Nucleus accumbens (tissue), 56 donors: ENCODE results near the gene SCART1.
"Not testable (repeated sequence)": the region's sequence is repeated elsewhere in the genome, so short reads cannot be mapped to it uniquely, and the experiment has no call there.

Experiments used
- DNase-seq, 56 donors: peaks; one replicate each; lab custom pipeline; 2025; lab: John Stamatoyannopoulos, UW

The SCART1 gene

GRCh38 chr10:133511408-133511807 lies 57.7 kb downstream of the SCART1 start:
- DNase-seq, result no peak

GRCh38 chr10:133511907-133512528 lies 58.3 kb downstream of the SCART1 start:
- DNase-seq, result no peak

GRCh38 chr10:133515471-133515870 lies 61.7 kb downstream of the SCART1 start:
- DNase-seq, result no peak

DNA sequence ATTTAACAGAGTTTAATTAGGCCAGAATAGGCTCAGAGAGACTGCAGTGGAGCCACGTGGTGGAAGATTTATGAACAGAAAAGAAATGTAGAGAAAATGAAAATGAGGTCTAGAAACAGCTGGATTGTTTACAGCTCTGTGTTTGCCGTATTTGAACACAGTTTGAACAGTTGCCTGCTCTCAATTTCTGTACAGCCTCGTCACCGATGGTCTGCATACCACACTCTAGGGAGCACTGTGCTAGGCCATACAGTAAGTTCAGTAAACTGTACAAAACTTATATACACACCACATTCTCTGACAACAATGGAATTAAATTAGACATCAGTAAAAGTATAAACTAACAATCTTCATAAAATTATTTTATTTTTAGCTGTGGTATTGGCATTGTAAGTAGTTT lies 62.3 kb downstream of the SCART1 start:
- DNase-seq, result no peak

DNA sequence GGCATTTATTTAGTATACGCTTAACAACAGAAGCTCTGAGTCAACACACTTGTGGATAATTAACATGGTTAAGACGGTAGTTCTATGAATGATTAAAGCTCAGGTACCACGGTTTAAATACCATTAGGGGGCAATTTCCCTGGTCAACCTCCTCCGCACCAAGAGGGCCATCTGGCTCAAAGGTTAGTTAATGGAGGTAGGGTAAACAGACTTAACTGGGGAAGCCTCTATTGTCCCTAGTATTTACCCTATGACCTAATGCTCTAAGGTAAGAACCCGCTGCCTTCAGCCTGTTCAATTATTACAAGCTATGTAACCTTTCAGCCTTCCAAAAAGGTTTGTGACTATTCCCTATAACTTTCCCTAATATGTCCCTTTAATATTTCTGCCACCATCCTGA lies 64.8 kb downstream of the SCART1 start:
- DNase-seq, result not testable (repeated sequence)
